Fibroblast of skin of left quadriceps (primary cell): ENCODE results near the gene TBC1D7.
"Not testable (repeated sequence)": the region's sequence is repeated elsewhere in the genome, so short reads cannot be mapped to it uniquely, and the experiment has no call there.

Experiments used
- DNase-seq, 2 experiments: peaks; one replicate each; pipeline ENCODE4 v3.0.0-alpha.2; 2013; ENCODE audit warnings: low read depth in 2 of 2

Gene TBC1D7

DNA sequence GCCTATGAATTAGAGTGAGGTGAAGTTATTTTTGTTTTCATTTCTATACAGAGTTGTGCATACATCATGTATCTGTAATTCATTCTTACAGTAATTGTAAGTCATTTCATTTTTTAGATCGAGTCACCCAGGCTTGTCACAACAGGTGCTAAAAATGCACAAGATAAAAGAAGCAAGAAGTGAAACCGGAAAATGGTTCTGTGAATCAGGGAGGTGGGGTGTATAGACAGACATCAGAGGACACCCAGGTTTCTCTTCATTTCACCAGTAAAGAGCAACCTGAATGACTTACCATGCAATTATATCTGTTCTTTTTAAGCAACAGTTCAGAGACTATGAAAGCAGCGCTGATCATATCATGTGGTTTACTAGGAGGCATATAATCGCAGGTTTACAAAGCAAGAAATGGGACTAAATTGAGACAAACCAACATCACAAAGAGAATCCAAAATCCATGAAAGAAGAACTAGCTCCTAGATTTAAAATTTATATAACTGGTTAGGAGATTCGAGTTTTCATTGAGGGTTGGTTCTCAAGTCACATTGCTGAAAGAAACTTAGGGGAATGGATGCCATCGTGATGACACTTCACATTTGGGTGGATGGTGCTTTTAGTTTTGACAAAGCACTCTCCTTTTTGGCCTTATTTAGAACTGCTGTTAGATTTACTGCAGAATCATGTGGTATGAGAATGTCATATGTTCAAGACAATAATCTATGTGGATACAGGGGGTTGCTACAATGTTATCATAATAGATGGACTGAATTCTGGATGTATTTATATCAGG, 27.9 kb upstream of the TBC1D7 start:
- no peak for DNase-seq

DNA sequence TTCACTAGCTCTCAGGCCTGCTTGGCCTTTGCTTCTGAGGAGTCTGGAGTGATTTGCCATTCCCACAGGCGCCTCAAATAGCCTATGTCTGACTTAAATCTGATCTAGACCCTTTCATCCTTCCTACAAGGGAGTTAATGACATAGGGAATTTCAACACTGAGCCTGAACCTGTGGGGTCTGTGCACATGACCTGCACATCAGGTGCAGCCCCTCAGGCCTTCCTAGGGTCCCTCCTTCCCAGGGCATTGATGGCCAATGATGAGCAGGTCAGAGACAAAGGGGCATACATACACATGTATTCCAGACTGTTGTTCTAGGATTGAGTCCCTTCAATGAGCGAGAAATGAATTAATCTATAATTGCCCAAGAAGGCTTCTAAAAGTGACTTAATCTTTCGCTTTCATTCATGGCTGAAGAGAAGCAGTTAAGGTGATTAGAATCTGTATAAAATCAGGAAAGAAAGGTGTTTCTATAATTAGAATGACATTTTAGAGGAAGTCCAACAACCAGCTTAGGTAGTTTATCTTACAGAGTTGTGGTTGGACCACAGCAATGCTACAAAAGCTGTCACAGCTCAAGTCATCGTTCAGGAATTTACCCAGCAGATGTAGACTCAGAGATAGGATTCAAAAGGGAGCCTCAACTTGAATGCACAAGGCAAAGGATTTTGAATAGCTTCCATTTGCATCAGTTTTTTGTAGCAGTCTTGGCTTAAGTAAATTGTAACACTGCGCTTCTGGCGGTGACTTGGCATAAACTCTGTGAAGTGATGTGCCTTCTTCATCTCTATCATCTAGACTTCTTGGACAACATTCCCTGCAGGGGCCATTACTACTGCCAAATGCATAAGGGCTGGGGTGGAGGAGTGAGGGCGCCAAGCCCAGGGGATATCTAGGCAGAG, 27.0 kb upstream of the TBC1D7 start:
- DNase-seq: peak; percentile 94

DNA sequence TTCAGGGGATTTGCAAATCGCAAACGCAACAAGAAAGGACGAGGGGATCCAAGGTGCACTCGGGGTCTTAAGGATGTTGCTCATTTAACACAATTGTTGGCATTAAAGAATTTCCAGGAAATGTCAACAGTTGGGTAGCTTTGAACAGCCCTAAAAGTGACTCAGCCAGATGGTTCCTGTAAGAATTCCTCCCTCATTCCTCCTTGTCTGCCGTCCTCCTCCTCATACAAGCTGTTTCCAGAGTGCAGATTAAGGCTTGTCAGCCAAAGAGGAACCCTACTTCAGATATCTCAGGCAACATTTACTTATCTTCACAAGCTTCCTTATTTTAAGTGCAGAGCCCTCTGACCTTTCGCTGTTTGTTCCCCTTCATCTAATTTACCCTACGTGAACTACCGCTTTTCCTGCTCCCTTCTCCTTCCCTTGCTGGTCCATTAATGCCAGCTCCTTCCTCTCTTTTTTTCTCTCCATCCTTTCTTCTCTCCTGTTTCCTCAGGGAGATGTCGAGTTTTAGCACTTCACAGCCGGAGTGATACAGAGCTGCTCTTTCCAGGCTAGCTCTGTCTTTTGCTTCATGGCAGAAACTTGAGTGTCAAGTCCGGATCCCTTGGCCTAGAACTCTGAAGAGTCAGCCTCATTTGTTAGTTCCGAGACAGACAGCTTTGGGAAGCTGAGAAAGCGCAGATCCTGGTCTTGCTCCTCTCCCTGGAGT, 26.1 kb upstream of the TBC1D7 start:
- DNase-seq: peak; percentile 55 to 63

DNA sequence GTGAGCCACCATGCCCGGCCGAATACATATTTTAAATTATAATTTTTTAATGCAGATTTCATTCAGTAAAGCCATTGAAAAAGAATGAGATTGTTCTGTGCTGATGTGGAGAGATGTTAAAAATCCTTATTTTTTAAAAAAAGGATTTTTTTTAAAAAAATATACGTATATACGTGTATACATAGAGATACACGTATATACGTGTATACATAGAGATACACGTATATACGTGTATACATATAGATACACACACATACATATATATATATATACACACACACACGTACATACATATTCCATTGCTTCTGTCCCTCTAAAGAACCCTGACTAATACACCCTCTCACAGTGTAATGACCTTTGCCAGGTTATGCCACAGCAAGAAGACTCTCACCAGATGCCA, 23.8 kb upstream of the TBC1D7 start:
- DNase-seq: no peak

DNA sequence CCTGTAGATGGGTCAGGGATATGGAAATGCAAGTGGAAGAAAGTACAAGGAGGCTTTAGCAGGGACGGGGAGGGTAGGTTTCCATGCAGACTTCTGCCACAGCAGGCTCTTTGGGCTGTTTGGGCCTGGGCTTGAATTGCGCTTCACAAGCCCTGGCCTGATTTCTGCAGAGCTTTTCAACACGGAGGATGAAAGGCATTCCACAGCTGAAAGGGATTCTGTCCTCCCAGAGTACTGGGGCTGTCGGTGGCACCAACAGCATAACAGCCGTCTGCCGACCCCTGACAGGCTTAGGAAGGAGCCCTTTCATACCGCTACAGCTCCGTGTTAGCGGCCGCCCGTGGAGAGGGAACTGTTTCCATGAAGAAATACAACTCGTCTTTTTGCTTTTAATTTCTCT, 22.9 kb upstream of the TBC1D7 start:
- no peak for DNase-seq

DNA sequence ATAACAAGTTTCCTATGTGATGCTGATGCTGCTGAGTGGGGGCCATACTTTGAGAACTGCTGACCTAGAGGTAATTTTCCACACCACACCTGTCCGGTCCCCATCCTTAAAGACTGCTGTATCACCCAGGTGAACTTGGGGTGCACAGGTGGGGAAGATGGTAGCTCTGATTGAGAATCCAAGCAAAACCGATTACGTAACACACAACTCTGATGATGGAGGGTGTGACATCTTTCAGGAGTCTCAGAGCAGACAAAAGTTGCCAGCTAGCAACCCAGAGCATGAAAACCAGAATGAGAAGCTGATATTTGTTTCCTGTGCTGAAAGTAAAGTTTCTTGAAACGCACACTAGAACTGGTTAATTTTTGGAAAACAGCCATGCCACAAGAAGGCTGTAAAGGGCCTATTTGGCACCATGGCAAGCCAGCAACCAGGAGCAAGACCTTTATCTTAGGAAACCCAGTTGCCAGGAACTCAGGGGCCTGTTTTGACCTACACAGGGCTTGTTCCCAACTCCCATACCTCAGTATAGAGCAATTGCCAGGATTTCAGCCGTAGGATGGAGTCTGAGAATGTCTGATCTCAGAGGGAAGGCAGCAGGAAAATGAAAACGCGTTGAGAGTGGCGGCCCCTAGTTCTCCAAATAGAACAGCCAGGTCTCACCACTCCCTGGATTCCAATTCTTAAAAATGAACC, 21.6 kb upstream of the TBC1D7 start:
- no peak for DNase-seq

DNA sequence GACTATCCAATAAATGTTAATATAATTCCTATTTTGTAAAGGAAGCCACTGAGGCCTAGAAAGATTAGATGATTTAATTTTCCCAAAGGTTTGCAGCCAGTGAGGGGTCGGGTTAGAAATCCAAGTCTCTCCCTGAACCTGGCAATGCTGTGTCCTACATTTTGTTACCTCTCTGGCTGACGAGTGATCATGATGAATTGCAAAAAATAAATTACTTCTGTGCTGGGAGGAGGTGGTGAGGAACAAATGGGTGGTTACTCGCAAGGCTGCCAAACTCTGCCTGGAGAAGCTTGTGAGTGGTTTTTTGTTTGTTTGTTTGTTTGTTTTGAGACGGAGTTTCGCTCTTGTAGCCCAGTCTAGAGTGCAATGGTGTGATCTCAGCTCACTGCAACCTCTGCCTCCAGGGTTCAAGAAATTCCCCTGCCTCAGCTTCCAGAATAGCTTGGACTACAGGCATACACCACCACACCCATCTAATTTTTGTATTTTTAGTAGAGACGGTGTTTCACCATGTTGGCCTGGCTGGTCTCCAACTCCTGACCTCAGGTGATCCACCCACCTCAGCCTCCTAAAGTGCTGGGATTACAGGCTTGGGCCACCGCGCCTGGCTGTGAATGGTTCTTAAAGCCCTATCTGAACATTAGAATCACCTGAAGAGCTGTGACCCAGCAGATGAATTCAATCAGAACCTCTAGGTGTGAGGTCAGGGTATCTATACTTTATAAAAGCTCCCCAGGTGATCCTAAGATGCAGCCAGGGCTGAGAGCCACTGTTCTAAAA, 20.2 kb upstream of the TBC1D7 start:
- DNase-seq: no peak

DNA sequence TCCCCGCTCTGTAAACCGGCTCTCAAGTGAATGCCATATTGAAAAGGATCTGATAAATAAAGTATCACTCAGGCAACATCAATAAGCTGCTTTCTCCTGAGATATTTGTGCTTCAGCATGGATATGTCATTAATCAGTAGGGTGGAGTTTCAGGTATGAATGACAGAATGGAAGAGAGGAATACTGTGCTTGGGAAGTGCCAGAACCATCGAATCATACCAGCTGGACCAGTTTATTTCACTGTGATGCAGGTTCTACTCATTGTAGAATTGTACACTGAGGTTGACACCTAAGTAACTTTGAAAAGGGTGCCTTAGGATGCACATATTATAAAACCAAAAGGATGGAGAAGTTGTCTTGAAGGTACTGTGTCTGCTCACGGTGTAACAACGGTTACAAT, 17.9 kb upstream of the TBC1D7 start:
- DNase-seq: no peak

DNA sequence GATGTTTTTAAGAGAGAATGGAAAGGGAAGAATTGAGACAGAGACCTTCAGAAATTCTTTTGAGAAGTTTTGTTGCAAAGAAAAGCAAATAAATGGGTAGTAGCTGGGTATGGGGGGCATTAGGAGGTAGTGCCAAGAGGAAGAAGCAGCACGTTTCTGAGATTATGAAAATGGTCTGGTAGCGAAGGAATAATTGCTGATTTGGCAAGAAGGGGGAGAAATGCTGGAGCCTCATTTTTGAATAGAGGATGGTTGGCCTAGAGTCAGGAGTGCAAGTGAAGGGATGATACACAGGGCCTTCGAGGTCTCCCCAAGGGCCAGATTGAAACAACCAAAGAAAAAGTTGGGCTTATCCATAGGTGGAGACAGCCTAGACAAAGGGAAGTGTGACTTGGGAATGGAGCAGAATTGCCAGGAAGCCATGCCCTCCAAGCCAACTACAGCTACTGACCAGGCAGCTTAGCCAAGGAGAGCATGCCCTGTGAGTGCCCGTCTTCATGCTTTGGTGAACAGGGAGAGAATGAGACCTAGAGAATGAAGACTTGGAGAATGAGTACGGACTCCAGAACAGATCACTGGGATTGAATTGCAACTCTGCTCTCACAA, 14.2 kb upstream of the TBC1D7 start:
- no peak for DNase-seq

DNA sequence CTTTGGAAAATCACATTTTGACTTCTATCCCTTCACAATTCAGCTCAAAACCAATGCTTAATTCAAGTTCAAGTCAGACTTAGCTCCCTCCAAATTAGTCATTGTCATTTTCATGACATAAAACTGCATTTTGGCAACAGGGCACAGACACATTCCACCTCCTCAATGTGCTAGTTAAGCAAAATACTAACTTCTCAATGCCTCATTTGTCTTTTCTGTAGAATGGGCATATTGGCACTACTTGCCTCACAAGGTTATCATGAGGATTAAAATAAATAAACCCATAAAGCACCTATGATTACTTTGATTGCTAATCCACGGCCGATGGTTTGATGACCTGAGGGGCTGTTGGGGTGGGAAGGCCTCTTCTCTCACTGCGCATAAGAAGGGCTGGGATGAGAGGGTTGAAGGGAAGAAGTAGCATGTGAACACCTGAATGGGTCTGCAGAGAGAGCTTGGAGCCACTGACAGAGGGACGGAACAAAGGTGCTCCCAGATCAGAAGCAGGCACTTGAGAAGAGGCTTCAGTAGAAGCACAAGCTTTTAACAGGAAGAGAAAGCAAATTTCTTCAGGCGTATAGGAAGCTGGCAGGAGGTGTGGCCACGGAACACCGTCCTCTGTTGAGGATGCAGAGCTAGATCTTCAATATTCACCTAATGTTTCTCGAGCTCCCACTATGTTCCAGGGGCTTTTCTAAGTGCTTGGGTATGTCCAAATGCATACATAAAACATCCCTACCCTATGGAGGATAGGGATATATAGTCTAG, 11.7 kb upstream of the TBC1D7 start:
- DNase-seq: no peak

DNA sequence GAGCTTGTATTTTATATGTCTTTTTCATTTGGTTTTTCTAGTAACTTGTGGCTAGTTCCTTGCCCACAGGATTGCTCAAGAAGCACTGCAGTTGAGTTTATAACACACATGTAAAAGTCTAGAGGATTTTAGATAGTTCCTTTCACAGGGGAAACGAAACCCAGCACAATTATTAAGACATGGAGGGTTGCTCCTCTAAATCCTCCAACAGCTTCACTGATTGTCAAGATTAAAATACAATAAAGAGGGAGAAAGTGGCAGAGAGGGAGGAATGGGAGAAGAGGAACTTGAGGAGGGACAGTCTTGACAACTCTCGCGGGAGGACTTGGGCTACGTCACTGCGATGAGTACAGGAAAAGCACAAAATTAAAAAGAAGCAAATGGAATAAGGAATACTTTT, 9.7 kb upstream of the TBC1D7 start:
- no peak for DNase-seq

DNA sequence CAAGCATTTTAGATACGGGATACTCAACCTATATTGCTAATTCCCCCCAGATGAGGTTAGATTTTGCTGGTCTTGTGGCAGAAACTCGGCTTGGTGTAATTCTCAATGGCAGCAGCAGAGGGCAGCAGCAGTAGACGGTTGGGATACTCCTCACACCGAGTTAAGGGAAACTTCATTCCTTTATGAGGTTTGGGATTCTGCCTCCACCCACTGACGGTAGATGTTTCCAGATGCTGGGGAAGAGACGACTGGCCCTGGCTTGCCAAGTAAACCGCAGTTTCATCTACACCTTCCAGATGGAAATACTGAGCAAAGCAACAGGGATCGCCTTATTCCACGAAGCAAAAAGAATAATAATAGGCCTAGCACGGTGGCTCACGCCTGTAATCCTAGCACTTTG, 8.2 kb upstream of the TBC1D7 start:
- peak; percentile 95 for DNase-seq

DNA sequence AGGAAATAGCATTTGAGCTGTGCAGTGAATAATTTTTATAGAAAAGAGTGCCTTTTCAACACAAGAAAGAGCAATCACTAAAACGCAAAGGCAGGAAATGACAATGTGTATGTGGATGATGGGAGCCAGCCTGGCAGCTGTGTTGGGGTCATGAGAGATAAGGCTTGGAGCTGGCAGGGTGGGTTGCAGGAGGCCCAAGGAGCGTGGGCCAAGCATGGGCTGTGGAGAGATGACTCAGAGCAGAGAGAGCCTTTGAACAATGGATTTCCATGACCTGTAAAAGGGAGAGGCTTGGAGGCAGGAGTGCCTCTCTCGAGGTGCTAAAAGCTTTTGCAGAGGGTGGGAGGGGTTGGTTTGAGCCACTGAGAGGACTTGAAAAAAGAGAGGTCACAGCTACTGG, 6.6 kb upstream of the TBC1D7 start:
- no peak for DNase-seq

DNA sequence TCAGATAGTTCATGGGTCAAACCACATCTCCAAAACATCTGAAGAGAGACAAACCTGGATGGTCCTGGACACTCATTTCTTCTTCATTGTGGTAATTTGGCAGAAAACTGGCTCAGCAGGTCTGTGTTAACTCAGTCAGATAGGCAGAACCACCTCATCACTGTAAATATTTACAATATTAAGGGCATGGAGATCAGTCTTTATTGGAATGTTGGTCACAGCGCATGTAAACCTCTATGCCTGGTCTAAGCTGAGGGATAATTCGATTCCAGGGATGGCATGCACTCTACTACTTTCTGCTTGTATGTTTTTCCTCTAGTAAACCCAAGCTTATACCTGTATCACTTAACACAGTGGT, 4.0 kb upstream of the TBC1D7 start:
- DNase-seq: no peak

DNA sequence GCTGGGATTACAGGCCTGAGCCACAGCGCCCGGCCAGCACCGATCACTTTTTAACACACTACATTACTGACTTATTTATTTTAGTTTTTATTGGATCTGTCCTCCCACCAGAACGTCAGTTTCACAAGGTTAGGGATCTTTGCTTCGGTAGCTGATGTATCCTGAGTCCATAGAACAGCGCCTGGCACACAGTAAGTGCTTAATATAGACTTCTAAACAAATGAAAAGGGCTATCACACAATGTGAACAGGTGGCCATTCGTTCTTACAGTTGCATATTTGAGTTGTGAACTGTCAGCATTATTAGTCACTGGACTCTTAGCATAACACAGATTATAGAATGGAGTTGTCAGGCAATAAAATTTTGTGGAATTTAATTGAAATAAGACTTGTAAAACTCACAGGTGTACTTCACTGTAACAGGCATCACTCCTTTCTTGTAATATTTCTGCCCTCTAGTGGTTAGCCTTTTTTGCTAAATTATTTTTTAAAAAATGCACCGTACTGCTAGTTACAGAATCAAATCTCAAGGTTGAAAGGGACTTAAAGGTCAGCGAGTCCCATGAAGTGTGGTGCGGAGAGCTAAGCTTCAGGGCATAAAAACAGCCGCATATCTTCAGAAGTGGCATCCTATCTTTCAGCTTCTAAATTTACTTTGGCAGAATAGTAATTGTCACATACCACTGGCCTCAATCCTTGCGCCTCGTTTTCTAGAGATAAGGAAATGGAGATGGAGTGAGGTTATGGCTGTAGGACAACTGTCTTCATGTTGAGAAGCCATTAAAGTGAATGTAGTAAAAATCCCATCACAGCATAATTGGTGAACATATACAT, 3.4 kb upstream of the TBC1D7 start:
- no peak for DNase-seq

DNA sequence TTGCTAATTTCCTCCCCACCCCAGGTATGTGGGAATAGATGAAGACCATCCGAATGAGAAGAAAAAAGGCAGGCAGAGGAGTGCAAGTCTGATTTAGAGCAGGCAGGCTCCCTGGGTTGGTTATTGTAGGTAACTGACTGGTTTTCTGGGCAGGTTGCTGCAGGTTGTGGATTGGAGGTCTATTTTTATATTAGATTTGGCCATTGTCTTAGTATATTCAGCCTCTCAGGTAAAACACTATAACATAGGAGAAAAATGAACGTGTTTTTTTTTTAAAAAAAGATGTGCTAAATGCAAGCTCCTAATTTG, 492 bp upstream of the TBC1D7 start:
- DNase-seq: no peak

DNA sequence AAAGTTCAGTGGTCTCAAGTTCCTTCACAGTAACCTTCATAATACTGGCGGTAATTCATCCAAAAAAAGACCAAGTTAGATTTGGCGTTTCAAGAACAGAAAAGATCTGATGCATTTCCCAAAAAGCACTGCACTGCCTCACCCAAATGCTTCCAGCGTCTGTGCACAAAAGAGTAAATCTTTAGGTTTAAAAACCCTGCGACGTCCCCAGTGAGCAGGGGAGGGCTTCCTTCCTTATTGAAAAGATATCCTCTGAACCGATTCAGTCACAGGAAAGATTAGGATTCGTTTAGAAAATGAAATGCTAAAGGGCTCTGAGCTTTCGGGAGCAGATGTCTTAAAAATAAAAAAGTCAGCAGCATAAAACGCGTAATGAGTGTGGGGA, 654 bp downstream of the TBC1D7 start:
- no peak for DNase-seq

DNA sequence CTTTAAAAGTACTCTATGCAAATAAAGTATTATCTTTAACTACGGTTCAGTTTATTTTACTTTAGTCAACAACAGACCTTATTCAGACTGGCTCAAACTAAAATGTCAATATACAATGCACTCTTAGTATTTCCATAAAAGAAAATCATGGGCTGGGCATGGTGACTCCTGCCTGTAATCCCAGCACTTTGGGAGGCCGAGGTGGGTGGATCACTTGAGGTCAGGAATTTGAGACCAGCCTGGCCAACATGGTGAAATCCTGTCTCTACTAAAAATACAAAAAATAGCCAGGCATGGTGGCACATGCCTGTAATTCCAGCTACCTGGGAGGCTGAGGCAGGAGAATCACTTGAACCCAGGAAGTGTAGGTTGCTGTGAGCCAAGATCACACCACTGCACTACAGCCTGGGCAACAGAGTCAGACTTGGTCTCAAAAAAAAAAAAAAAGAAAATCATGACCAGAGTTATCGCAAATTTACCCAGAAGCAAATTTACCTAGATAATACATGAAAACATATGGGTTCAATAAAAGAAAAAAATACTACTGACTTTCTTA, 2.2 kb downstream of the TBC1D7 start:
- DNase-seq: not testable (repeated sequence)
